K562 (cell line): Measurements from ENCODE around the gene TMED7. TPM values are rescaled to one million over a fixed set of nuclear protein-coding genes. Genes with fewer than 3 reads are reported as not detected.

Experiments used
- ELK3 ChIP-seq: fragments of 450-650 bp; formaldehyde crosslinking; IDR thresholded peaks from 2 replicates; pipeline ENCODE4 v1.4.0; 2020; ENCODE audit warnings: mild to moderate bottlenecking
- MBD1 ChIP-seq: fragments of 250-450 bp; sonication (Bioruptor Pico); IDR thresholded peaks from 2 replicates; pipeline ENCODE4 v1.8.0; 2022; ENCODE audit warnings: inconsistent platforms
- RBM17 ChIP-seq: fragments of 200-400 bp; formaldehyde crosslinking; IDR thresholded peaks from 2 replicates; pipeline ENCODE4 v1.6.1; 2017; ENCODE audit warnings: low read depth, mild to moderate bottlenecking, low read length, borderline replicate concordance
- RBM25 ChIP-seq: fragments of 200-400 bp; formaldehyde crosslinking; IDR thresholded peaks from 2 replicates; pipeline ENCODE4 v1.6.1; 2018; ENCODE audit warnings: low read length, low read depth, moderate library complexity; ENCODE audit not compliant: severe bottlenecking
- YY1 ChIP-seq, 3 experiments: IDR thresholded peaks; 2 replicates each; pipeline ENCODE4 v1.6.1; 2011; ENCODE audit warnings: low read length in 2 of 3, mild to moderate bottlenecking in 2 of 3, moderate library complexity in 2 of 3, borderline replicate concordance in 1 of 3, control low read depth in 1 of 3, low read depth in 1 of 3; ENCODE audit not compliant: insufficient read depth in 3 of 3, insufficient replicate concordance in 2 of 3, control insufficient read depth in 1 of 3, insufficient read length in 1 of 3; ENCODE audit errors: extremely low read depth in 1 of 3
- ZNF449 ChIP-seq: fragments of 250-450 bp; sonication (Bioruptor Pico); IDR thresholded peaks from 2 replicates; pipeline ENCODE4 v1.8.0; 2022; ENCODE audit warnings: moderate library complexity, mild to moderate bottlenecking, inconsistent platforms
- ZNF592 ChIP-seq: fragments of 450-650 bp; IDR thresholded peaks from 2 replicates; pipeline ENCODE4 v1.6.1; 2017; ENCODE audit warnings: antibody characterized with exemption, mild to moderate bottlenecking
- ZSCAN29 ChIP-seq: fragments of 450-650 bp; IDR thresholded peaks from 2 replicates; pipeline ENCODE4 v1.6.1; 2017
- polyA plus RNA-seq, 8 experiments: library from polyadenylated mRNA; depleted of rRNA in 4 of 8; stranded (reverse) in 5 of 8; unstranded in 3 of 8; fragments of >200 nt; fragmentation: Nextera tagmentation in 2 of 8; fragmentation: Illumina TruSeq in 1 of 8; extraction: Ambion mirVana in 2 of 8; extraction: Trizol in 1 of 8; gene quantifications; 2 replicates each; pipeline versions ENCODE4 v1.2.1 to v1.2.3, GENCODE V29; 2011 to 2014; ENCODE audit warnings: inconsistent platforms in 1 of 8, missing spikeins in 1 of 8
- total RNA-seq, 7 experiments: library from RNA; depleted of rRNA in 6 of 7; stranded (reverse); fragments of >200 nt in 6 of 7; fragmentation: Illumina TruSeq in 2 of 7; extraction: Trizol in 2 of 7; gene quantifications; 2 replicates each; pipeline versions ENCODE4 v1.2.1 to v1.2.3, GENCODE V29; 2011 to 2021; ENCODE audit warnings: low replicate concordance in 1 of 7

TMED7 gene
- total and polyA plus RNA-seq, 9 of the 15 experiments (the other 6 are each of a cell fraction or from before 2014, with no cell fraction given): 15.9 to 93.4 (median 41.7) TPM

- no peak for TF ChIP-seq MBD1 (CRISPR knock-in tag)
- TF ChIP-seq ZNF449 (CRISPR knock-in tag): no peak
- TF ChIP-seq RBM25: no peak
- no peak for TF ChIP-seq ZNF592
- TF ChIP-seq YY1 (IDR thresholded peaks at IDR 0.05; ENCODE audit: borderline replicate concordance in 1 of 3, control insufficient read depth in 1 of 3, extremely low read depth in 1 of 3, insufficient read depth in 3 of 3, insufficient read length in 1 of 3, insufficient replicate concordance in 2 of 3, low read depth in 1 of 3, low read length in 2 of 3): no peak
- TF ChIP-seq RBM17: no peak
- TF ChIP-seq ELK3 (CRISPR knock-in tag): no peak
- TF ChIP-seq ZSCAN29: no peak
- TF ChIP-seq, all 486 proteins: peak for 0
These were observed 11.7 kb upstream of the TMED7 start (continued) for GRCh38 chr5:115637507-115637906.
